CD4-positive, alpha-beta T cell treated with Interleukin-17A for 1 hour (primary cell): ENCODE results near the gene FGF14.

Source experiments
- DNase-seq: peaks from one replicate; pipeline ENCODE4 v3.0.0-alpha.2; 2020

The FGF14 gene

DNA sequence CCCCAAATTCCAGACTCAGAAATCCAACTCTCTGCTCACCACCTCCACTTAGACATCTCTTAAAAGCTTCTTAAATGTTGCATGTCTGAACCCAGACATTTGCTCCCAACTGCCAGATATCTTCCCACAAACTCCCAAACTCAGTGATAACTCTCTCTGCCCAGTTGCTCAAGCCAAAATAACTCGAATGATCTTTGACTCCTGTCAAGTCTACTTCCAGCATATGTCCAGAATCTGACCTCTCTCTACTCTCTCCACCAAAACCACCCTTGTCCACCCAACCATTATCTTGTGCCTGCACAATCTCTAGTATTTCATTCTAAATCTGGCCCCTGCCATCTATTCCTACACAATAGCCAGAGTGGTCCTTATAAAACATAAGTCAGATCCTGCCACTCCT is 99.3 kb downstream of the FGF14 start:
- no peak for DNase-seq

DNA sequence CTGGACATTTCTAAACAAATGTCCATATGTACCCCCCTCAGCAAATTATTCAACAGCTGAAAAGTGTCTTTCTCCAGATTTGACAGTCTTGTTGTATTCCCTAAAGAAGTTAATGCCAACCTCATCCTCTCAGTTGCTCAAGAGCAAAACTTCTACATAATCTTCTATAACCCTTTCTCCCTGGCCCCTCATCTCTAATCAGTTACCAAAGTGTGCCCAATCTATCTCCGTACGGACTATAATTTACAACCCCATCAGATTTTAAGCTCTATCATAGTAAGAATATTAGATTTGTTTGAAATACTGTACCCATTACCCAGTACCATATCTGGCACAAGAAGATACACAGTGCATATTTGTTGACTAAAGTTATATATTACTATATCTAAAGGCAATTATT is 101.5 kb downstream of the FGF14 start:
- DNase-seq = no peak

DNA sequence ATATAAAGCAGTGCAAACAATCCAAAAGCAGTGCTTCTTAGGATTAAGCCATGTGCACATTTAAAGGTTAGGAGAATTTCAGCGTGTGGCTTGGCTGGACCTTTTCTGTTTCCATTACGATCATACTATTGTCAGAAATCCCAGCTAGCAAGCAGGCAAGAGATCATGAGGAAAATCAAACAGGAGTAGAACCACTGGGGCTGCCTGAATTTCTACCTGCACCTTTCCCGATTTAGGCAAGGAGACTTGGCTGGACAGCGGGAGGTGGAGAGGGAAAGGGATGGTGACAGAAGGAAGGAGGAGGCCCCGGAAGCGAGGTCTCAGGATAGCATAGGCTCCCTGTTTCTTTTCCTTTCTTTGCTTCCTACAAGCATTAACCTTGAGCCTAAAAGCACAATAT is 102.5 kb downstream of the FGF14 start:
- DNase-seq = no peak

DNA sequence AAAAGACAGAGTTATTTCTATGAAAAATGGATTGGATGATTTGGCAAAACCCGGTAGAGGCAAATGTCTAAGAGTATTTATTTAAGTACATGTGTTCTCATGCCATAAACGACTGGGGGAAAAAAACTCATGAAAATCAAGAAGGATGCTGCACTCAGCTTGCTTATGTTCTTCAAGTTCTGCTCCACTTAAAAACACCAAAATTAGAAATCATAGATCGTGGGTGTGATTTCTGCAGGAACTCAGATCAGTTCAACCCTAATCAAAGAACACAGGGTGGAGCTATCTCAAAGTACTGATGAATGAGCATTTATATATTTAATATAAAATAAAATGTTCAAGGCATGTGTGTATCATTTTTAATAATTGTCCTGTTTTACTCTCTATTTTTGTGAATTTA is 103.8 kb downstream of the FGF14 start:
- DNase-seq = no peak

DNA sequence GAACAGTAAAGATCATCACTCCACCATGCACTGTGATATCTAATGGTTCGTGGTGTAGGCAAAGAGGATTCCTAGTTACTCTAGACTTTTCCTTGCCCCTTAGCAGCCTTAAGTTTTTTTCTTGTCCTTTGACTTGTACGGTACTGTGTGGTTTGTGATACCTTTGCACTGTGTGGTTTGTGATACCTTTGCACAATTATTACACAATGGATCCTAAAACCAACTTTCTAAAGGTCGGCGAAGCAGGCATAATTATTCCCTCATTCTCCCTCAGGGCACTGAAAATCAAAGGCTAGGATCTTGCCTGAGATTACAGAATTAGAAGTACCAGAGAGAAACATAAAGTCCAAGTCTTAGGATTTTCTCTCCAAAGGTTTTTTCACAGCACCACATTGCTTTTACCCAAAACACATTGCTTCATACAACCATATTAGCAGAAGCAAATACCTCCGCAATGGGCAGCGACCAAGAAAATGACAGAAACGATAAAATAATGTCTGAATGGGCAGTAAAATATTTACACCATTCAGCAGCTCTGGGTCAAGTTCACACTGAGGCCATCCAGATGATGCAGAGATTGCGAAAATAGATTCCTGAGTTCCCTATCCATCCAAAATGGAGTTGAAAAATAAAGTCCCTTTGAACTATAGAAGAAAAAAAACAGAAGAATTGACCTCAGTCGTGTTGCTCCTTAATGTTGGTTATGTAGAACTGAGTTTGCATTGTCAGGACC is 106.4 kb downstream of the FGF14 start:
- DNase-seq = no peak

DNA sequence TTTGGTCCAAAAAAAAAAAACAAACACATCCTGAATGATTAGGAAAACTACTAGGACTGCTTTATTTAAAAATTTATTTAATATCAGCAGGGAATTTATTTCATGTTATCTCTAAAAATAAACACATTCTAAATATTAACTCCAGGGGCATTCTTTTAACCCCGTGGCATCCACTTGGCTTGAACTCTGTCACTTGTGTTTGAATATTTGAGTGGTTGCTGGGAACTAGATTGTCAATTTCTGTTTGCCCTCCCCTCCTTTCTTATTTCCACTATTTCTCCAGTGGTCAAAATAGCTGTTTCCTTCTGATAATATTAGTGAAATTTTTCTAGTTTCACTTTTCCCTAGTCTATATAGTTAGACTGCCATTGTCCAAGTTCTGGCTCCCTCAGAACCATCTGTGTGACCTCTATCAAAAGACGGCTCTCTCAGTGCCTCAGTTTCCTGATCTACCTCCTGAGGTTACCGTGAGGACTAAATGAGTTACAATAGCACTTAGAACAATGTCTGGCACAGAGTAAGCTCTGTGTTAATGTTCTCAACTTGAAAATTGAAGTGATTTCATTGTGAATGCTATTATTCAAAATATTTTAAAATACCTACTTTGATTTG is 107.3 kb downstream of the FGF14 start:
- no peak for DNase-seq

DNA sequence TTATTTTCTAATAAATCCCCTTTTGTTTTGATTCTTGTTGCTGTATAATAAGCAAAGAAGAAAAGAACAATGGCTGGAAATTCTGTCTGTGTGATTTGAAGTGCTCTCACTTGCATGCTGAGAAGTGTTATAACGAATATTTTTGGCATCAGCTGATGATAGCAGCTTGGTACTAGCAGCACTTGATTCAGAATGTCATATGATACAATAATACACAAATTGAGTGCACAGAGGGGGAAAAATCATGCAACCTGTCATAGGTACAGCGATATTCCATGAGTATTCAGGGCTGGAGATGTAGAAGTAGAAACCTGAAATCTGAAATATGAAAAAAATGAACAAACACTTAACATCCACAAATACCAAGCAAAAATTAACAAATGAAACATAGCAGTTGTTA is 108.1 kb downstream of the FGF14 start:
- DNase-seq = no peak

DNA sequence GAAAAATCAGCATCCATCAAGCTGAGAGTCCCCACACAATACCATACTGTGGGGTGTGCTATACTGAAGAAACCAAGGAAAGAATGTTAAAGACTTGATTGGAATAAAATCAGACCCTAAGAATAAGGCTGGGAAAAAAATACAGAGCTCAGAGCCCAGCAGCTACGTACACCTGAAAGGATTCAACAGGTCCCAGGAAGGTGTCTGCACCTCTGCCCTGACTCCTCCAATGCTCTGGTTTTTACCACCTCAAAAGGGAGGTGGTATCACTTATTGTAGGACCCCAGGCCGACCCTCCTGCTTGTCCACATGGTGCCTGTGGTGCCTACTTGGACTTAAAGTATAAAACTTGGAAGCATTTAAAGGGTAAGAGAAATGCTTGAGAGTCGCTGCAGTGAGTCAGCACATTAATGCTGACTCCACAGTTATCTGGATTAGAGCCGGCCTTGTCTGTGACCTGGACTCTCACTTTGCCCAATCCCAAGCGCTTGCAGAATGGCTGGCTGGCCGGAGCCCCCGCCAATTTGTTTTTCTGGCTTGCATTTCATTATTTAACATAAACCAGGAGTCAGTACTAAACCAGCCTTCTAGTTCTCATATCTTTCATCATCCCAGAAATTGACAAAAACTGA is 110.1 kb downstream of the FGF14 start:
- no peak for DNase-seq

DNA sequence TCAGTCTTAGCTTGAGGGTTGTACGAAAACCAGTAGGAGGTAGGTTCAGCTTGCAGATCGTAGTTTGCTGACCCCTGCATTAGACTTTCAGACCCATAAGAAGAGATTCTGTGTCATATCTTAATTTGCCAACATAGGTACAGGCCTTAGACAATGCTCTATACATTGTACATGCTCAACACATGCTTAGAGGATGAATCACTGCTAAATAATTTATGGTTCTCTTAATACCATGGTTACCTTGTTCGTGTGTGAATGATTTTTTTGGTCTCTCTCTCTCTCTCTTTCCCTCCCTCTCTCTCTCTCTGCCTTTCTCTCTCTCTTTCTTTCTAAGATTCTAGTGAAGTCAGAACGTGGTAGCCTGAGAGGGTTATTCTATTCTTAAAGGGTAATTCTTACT is 112.2 kb downstream of the FGF14 start:
- DNase-seq = no peak

DNA sequence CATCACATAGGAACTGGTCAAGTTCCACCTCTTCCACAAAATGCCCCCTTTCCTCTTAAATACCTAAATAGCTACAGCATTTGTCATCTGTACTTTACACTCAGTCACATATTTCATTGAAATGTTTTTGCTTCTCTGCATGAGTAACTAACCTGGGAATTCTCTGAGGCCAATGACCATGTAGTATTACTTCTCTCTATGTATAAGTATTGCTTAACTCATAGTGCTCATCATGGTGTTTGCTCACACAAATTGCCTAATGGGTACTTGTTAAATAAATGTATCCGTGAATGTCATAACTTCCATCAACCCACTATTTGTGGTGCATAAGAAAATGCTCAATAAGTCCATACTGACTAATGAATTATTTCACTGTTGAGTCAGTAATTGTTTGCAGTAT is 115.5 kb downstream of the FGF14 start:
- no peak for DNase-seq

DNA sequence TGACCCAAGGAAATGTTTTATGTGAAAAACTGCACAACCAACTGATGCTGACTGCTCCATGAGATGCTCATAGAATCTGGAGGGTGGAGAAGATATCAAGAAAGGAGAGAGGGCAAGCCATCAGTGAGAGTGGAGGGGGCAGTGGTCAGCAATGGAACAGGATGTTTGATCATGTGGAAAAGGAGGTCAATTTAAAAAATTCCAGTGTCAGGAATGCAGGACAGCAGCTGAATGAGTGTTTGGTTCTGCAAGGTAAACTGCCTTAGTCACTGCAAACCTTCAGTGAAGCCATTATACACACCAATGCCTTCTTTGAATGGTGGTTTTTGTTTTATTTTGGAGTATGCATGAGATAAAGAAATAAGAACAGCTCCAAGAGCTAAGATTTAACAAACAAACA is 121.5 kb downstream of the FGF14 start:
- DNase-seq = no peak

DNA sequence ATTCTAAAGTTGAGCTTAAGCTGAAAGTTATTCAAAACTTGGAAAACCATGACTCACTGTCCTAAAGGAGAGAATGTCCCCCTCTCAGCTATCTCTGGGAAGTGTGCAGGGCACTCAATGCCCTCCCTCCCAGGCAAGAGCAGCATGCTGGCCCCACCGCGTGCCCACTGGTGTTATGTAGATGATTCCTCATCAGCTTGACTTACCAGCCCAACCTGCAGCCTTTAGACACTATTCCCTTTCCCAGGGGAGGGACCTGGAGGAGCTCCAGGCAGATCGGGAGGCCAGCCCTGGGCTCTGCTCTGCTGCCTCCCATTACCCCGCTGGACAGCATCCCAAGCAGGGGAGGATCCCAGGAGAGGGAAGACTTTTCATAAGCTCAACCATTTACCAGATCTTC is 124.6 kb downstream of the FGF14 start:
- no peak for DNase-seq

DNA sequence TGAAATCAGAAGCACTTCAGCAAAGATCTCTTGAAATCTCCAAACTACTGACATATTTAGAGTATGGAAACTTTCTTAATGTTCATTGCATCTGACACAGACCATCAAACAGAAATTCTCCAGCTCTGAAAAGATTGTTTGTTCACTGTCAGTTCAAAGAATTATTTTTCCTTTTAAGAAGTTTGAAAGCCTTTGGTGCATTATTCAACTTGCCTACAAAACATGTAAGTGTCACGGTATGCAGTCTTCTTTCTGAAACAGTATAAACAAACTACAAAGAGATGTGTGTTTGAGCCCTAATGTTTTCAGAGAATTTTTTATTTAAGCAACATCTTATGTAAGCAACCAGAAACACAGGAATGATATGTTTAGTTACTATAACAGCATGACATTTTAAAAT is 125.4 kb downstream of the FGF14 start:
- DNase-seq = no peak

DNA sequence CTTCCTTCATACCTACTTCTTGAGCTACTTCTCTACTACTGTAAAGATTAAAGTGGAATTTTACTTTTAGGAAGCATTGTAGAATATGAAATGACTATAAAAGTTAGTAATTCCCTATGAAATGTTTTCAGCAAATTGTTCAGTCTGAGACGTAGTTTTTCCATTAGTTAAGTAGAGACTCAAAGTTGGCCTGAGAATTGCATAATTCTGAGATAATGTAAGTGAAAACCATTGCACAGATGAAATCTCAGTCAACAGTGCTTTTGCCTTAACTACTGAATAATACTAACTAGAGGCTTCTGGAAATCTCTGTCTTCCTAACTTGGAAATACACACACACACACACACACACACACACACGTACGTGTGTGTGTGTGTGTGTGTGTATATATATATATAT is 125.9 kb downstream of the FGF14 start:
- no peak for DNase-seq

DNA sequence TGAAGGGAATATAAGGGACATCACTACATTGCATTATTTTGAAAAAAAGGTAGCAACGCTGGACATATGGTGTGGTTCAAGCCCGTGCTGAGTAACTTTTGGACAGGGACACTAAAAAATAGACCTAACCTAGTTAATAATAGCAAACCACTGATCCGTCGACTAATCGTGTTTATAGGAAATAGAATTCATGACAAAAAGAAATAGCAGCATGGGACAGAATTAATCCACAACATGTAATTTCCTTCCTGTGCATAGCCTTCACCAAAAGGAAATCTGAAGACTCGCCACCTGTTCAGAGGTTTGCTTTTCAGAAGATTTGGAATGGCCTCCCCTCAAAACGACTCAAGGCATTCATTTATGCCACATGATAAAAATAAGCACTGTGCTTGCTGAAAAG is 128.7 kb downstream of the FGF14 start:
- no peak for DNase-seq

DNA sequence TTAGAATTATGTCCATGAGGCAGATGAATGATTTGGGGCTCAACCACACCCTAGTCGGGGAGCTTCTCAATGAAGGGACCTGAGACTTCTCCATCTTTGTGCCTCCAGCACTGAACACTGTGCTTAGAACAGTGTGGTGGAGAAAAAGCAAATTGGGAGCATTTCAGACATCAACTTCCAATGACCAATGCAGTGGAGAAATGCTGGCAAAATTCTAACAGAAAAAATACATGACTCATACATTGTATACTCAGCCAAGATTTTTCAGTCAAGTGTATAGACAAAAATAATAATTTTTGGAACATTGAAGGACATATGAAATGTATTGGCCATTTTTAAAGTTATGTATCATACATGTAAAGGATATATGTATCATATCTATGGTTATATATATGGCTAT is 134.7 kb downstream of the FGF14 start:
- no peak for DNase-seq

DNA sequence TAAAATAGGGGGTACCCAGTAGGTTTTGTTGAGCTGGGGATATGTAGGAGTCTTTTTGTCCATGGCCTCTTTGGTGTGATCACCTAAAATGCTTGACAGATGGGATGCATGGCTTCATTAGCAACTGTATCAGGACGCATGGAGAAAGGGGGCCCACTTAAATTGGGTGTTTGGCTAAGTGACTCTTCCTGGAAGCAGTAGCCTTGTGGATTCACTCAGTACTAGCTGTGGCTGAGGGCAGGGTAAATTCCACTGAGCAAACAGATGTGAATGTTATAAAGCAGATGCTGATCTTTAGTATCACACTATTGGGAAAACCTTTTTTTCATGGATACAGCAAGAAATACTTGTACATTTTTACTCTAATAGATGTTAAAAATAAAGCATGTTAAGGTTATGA is 140.0 kb downstream of the FGF14 start:
- DNase-seq = no peak

DNA sequence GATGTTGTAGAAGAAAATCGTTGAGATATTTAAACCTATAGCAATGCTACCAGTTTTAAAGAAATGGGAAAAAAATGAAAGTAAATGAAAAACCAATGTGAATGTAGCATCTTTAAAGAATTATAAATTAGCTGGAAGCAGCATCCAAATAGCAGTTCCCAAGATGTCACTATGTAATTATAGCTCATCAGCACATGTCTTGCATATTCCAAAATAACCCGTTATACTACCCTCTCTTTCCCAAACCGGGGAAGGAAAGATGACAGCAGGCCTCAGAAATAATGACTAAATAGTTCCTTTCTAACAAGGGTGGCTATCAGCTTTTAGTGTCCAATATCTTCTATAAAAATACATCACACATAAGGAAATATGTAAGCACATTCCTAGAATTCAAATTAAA is 140.5 kb downstream of the FGF14 start:
- DNase-seq = no peak

DNA sequence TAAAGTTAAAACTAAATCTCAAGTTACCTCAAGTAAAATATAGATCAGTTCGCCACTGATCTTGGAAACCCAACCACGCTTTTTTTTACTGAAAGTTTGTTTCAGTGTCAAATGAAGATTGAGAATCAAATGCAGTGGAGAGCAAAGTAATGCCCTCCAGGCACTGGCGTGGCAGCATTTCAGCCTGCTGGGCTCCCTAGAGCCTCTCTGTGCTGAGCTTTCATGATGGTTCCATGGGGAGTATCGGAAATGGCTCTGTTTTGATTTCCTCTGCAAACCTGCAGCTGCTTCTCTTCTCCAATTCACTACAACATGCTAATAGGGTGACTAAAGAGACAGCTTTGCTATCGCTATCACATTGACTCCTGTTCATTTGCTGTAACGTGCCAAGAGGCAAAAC is 141.6 kb downstream of the FGF14 start:
- DNase-seq = no peak

DNA sequence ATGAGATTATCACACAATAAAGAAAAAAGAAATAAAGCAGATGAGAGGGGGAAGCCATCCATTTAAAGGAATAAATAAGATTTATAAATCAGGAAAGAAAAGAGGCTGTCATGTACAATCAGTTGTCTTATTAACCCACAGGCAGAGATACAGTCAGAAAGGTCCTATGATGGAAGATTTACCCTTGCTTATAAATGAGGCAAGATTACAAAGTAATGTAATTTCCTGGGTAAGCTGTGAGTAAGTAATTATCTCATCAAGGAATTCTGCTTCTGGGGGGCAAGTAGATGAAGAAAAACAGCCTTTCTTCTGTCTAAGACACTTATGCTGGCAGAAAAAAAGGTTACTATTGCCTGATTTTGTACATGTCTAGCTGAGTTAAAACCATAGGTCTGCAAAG is 146.4 kb downstream of the FGF14 start:
- no peak for DNase-seq

DNA sequence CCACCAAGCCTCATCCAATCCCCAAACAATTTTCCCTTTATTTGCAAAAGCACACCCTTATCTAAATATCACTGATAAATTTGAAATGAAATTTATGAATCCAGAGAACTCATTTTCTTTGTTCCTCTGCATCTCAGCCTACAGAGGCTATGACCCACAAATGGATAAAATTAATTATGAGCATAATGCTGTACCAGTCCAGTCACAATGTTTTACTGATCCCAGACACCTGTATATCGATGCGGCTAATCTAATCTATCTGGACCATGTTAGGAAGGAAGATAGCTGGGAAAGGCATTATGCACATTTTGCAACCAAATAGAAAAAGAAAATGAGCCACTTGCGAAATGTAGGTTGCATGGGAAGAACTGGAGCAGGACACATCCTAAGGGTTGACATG is 150.0 kb downstream of the FGF14 start:
- no peak for DNase-seq

DNA sequence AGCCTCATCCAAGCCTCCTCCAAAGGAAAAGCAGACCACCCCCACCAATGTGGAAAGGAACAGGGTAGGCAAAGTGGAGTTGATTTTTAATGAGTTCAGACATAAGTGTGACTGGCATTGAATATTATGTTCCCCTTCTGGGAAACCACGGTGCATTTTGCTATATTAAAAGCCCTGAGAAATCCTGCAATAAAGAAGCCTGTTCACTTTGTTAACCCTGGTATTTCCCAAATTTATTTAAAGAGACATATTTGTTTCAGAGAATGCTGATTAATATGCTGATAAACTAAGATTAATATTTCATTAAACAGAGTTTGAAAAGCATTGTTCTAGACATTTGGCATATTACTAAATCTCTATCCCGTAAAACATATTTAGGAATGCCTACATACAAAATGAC is 151.4 kb downstream of the FGF14 start:
- no peak for DNase-seq

DNA sequence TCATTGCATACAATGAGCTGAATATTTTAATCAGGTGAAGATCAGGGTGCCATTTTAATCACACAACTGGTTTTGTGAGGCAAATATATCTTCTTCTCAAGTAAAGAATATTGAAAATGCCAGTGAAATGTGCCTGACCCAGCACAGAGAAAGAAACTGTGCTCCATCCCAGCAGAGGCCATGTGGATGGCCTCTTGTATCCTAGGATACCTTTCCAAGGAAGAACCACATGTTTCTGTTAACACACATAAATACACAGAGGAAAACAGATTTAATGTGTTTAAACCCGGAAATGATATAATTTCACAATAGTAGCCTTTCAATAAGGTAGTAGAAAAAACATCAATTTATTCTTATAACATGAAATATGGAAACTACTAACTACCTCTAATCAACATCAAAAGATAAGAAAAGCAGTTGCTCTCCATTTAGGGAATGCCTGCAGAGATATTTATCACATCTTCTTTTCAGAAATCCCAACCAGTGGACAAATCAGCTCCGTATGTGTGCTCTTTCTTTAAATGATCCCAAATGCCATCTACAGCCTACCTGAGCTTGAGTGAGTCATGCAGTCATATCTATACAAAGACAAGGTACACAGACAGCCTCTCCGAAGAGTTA is 157.1 kb downstream of the FGF14 start:
- no peak for DNase-seq

DNA sequence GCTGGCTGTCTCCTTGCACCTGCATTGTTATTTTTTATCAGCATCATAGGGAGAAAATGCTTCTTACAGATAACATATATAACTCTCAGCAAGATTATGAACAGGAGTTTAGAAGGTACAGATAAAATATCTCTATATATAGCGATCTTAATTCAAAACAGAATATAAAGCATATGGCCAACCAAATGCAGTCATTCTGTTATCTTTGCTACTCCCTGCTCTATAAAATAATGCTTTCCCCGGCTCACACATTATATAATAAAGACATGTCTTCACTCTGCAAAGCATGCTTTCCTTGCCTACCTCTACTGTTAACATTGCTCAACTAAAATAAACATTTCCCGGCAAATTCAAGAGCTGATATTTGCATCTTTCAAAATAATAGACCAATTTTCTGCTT is 161.7 kb downstream of the FGF14 start:
- no peak for DNase-seq
